T-helper 9 cell (primary cell): Measurements from ENCODE around the gene PSMD14.
"Not testable (repeated sequence)": the region's sequence is repeated elsewhere in the genome, so short reads cannot be mapped to it uniquely, and the experiment has no call there.

Experiments
- DNase-seq: peaks from one replicate; pipeline ENCODE4 v3.0.0-alpha.2; 2020

PSMD14 gene

DNA sequence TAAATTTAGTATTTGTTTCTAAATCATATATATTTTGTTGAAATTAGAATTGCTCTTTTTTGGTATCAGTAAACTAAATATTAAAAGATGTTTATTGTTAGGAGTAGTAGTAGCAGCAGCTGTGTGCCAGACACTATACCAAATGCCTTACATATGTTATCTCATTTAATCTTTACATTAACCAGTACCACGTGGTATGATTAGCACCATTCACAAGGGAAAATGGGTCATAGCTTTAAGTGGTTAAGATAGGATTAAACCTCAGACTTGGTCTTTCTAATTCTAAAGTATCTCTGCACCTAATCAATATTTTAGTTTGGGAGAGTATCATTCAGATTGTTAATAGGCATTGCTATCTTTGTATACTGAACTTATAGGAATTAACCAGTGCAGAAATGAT, 29.0 kb downstream of the PSMD14 start:
- DNase-seq = no peak

DNA sequence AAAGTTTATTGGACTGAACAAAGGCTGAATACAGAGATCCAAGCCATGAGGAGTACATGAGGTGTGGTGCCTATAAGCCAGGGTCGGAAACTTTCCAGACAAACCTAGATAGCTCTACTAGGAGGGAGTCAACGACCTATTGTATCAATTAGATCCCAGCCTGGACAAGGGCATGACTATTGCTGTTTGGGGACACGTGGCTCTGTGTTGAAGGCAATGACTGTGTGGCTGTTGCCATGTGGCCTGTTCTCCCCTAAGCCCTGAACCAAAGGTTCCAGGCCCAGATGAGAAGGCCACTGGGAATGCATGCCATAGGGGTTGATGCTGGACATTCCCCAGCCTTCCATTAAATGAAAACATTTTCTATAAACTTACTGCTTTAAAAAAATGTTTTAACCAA, 31.3 kb downstream of the PSMD14 start:
- DNase-seq = not testable (repeated sequence)

DNA sequence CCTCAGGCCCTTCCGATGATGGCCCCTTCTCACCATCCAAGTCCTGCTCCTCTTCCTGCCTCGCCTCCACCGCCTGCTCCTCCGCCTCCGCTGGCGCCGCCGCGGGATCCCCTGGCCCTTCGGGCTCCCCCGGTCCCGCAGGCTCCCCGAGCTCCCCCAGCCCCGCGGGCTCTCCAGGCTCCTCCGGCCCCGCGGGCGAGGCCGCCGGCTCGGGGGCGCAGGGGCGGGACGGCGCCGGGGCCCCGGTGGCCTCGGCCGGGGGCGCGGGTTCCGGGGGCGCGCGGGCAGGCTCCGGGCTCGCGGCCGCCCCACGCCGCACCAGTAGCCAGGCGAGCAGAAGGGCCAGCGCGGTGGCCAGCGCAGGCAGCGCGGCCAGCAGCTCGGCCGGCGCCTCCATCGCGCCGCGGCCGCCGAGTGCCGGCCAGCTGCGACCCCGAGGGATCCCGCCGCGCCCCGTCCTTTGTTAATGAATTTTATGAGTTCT, 32.7 kb downstream of the PSMD14 start:
- DNase-seq = not testable (repeated sequence)

DNA sequence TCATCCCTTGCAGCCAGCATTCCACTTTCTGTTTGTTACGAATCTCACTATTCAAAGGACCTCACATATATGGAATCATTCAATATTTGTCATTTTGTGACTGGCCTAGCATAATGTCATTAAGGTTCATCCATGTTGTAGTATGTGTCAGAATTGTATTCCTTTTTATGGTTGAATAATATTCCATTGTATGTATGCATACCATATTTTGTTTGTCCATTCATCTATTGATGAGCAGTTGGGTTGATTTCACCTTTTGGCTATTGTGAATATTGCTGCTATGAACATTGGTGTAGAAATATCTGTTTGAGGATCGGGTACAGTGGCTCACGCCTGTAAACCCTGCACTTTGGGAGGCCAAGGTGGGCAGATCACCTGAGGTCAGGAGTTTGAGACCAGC, 35.0 kb downstream of the PSMD14 start:
- no peak for DNase-seq

DNA sequence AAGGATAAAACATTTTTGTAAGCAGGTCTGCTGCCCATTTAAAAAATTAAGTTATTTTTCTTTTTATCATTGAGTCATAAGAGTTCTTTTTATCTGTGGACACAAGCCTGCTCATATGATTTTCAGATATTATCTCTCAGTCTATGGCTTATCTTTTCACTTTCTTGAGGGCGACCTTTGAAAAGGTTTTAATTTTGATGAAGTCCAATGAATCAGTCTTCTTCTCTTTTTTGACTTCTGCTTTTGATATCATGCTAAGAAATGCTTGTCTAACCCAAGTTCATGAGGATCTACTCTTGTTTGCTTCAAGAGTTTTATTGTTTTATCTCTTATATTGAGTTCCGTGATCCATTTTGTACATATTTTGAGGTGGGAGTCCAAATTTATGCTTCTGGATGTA, 36.5 kb downstream of the PSMD14 start:
- DNase-seq = no peak

DNA sequence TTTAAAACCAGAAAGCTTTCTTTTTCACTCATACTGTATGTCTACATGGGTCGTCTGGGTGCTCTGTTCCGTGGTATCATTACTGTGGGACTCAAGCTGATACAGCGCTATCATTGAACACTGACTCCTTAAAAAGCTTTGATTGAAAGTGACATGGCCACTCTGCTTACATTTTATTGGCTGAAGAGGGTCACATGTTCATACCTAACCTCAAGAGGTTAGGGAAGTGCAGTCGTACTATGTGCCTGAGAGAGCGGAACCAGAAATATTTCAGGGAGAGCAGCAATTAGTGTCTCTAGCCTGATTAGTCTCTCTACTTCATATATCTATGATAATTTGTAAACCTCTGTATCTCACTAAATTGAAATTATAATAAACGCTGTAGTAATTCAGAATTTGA, 43.5 kb downstream of the PSMD14 start:
- DNase-seq = no peak

DNA sequence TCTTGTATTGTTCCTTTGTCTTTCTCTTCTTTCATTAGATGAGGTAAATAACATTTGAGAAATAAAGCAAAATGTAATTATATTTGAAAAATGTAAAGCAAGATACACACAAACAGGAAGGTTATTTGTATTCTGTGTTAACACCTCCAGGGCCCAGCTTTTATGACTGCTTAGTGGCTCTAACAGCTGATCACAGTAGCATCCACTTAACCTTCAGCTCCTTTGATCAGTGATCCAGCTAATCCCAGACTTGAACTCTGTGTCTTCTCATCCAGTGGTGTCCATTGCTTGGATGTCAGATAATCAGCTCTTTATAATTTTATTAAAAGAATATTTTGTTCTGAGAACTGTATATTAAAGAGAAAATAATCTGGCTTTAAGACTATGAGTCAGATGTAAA, 44.5 kb downstream of the PSMD14 start:
- no peak for DNase-seq

DNA sequence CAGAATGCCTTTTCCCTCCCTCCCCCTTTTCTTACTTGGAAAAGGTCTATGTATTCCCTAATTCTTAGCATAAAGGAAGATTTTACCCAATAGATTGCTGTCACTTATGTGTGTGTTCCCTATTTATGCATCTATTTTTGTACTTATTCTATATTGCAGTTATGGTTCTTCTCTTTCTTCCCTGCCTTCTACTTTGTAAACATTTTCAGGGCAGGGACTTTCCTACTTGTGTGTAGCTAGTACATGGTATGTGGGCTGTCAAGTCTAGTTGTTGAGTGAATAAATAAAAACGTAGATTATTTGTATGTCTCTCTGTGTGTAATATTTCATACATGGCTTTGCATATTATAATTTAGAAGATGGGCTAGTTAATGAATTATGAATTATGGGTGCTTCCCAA, 45.3 kb downstream of the PSMD14 start:
- no peak for DNase-seq

DNA sequence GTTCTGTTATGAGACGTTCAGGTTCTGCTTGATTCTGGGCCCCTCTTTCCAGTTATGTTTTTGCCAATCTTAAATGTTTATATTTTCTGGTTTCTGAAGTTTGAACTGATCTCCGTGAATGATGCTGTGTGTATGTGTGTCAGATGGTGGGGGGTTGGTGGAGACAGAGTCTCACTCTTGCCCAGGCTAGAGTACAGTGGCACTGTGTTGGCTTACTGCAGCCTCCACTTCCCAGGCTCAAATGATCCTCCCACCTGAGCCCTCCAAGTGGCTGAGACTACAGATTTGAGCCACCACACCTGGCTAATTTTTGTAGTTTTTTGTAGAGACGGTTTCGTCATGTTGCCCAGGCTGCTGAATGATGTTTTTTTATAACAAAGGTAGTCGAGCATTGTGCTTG, 45.9 kb downstream of the PSMD14 start:
- DNase-seq = no peak

DNA sequence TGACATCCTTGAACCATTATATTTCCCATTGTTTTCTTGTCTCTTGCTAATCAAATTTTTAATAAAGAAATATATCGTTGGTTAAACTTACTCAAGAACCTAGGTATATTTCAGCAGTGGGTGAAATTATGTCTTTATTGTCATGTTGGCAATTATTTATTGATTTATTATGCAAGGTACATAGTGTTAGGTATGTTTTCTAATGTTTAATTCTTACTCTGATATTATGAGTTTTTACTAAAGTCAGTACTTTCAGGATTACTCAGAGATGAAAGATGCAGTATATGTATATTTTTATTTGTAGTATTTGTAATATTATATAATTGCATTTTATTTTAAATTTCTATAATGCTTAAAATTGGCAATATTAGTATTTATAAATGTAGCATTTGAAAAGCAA, 46.9 kb downstream of the PSMD14 start:
- DNase-seq = no peak

DNA sequence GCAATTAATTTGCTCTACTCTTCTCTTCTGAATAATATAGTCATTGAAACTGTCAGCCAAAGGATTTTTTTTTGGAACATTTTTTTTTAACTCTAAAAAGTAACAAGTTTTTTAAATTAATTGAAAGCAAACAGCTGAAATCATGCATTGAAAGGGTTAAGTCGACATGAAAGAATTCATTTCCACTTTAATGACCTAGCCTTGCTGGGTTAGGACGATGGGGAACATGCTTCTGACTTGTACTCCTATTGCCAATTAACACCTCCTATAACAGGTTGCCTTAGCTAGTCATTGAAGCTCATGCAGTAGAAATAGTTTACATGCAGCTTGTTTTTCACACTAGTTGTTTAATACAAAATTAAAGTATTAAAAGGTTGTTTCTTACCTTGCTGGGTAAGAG, 47.8 kb downstream of the PSMD14 start:
- no peak for DNase-seq

DNA sequence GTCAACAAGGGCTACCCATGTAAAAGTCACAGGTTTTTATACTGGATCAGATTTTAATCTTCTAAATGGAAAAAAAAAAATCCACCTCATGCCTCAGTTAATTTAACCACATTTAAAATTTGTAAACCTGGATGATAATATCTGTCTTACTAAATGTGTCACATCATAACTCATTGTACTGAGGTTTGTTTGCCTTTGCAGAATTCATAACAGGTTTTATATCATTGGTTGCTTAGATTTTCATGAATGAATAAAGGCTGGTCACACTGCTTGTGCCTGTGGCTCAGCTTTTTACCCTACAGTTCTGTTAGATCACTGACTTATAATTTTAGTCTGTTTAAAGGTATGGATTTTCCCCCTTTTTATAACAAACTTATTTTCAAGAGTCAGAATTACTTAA, 48.9 kb downstream of the PSMD14 start:
- no peak for DNase-seq

DNA sequence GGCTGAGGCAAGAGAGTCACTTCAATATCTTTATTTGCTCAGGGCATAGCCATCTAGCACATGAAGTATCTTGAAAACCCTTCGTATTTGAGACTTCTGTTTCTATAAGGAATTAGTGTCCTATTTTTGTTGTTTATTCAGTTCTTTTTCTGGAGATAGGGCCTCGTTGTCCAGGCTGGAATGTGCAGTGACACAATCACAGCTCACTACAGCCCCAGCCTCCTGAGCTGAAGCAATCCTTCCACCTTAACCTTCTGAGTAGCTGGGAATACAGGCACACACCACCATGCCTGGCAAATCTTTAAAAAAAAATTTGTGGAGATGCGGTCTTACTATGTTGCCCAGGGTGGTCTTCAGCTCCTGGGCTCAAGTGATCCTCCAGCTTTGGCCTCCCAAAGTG, 50.6 kb downstream of the PSMD14 start:
- DNase-seq = no peak

DNA sequence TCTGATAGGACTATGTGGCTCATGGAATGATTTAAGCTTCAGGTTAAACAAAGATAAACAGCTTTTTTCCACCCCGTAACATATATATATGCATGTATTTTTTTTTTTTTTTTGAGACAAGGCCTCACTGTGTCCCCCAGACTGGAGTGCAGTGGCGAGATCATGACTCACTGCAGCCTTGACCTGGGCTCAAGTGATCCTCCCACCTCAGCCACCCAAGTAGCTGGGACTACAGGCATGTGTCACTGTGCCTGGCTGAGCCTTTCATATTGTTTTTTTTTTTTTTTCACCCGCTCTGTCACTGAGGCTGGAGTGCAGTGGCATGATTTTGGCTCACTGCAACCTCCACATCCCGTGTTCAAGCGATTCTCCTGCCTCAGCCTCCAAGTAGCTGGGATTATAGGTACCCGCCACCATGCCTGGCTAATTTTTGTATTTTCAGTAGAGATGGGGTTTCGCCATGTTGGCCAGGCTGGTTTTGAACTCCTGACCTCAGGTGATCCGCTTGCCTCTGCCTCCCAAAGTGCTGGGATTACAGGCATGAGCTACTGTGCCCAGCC, 52.0 kb downstream of the PSMD14 start:
- DNase-seq = not testable (repeated sequence)

DNA sequence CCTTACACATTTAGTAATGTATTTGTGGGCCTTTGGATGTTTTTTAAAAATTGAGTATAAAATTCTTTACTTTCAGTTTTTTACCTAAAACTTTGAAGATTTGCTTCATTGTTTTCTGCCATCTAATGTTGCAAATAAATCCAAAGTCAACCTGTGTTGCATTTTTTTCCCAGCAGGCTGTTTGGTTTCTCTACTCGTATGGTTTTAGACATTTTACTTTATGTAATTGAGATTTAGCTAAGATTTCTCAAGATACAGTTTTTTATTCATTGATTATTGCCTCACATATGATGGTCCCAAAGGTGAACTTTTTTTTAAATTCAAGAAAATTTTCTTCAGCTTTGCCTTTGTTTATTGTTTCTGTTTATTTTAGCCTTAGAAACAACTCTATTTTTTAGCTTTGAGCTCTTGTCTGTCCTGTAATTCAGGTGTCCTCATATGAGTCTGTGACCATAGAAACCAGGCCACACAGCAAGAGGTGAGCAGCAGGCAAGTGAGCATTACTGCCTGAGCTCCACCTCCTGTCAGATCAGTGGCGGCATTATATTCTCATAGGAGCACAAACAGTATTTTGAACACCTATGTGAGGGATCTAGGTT, 54.4 kb downstream of the PSMD14 start:
- no peak for DNase-seq

DNA sequence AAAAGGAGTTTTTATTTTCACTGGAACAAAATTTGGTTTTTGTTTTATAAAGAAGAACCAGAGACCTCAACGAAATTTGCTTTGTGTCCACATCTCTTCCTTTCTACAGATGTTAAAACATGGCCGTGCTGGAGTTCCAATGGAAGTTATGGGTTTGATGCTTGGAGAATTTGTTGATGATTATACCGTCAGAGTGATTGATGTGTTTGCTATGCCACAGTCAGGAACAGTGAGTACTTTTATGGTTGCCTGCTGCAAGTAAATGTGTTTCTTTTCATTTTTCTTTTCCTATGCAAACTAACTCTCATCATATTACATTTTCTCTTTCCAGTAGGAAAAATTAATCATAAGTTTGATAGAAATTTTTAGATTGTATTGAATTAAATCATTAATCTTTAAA, 59.5 kb downstream of the PSMD14 start:
- no peak for DNase-seq

DNA sequence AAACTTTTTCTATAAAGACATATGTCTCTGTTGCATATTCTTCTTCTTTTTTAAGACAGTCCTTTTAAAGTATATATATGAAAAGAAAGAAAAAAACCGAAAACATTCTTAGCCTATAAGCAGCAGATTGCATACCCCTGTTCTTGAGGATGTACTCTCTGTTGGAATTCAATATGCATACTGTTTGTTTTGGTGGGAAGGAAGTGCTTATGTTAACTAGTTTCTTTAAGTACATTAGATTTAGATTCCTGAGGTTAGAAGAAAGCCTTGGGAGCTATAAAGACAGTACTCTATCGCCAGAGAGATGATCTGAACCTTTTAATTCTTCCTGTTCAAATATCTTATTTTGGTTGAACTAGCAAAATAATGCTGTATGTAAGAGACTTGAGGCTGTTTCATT, 61.1 kb downstream of the PSMD14 start:
- no peak for DNase-seq

DNA sequence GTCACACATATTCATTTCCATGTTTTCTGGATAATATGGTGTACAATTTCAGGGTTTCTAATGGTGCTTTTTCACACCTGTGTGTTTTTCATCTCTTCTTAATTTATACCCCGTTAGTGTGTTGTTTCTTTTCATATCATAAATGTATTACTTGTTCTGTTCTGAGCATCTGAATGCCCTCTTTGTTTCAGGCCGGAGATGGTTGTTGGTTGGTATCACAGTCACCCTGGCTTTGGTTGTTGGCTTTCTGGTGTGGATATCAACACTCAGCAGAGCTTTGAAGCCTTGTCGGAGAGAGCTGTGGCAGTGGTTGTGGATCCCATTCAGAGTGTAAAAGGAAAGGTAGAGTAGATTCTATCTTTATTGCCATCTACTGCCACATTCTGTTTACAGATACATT, 62.8 kb downstream of the PSMD14 start:
- no peak for DNase-seq

DNA sequence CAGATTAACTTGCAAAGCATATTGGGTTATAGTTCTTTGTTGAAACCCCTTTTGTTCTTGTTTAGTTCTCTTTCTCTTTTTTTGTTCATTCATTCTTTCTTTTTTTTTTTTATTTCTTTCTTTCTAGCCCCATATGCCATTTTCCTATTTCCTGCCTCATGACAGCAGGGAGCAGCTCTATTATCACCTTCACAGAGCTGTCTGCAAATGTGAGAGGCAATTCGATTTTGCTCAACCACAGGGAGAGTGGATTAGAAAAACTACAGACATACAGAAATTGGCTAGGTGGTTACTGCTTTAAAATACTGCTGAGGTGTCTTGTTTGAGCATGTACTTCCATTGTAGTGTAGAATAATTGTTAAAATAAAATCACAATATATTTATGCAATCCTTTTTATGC, 63.6 kb downstream of the PSMD14 start:
- DNase-seq = no peak

DNA sequence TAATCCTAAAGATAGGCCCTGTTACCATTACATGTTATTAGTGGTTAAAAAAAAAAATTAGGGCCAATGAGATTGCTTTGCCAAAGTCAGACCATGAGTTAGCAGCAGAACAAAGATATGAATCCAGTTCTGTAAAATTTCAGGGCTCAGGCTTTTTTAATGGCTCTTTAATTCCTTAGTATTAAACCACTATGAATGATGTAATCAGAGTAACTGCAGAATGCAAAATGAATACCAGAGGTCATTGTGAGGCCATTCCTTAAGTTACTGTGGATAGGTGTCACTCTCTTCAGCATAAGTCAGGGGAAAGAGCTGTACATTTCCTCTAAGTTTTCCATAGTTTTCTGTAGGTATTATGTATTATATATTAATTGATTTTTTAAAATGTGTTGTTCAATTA, 65.7 kb downstream of the PSMD14 start:
- no peak for DNase-seq

DNA sequence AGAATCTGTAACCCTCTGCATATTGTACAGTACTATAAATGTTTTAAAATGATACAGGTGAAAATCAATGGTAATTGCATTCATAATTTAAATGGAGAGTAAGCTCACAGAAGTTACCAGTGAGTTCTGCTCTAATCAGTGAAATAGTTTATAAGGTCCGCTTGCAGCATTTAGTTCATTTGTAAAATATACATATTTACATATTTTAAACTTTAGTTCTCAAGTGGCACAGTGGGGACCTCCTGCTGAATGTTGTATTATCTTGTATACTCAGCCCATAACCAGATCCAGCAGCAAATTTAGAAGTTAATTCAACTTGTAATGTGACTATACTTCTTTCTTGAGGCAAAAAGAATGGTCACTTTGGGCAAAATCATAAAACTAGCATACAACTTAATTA, 66.2 kb downstream of the PSMD14 start:
- no peak for DNase-seq

DNA sequence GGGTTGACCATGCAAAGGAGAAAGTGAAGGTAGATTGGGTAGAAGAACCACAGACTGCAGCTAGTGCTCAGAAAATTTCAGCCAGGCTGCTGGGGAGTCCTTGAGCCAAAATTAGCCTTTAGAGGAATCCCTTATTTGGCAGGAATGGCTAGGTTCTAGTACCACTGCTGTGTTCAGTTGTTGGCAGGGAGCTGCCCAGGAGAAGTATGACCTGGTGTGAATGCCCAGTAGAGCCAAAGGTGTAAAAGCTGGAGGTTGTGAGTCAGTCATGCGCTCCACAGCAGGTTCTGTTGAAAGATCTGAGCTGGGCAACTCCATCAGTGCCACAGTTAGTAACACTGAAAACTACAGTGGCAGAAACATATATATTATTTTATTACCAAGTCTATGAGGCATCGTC, 71.5 kb downstream of the PSMD14 start:
- no peak for DNase-seq

DNA sequence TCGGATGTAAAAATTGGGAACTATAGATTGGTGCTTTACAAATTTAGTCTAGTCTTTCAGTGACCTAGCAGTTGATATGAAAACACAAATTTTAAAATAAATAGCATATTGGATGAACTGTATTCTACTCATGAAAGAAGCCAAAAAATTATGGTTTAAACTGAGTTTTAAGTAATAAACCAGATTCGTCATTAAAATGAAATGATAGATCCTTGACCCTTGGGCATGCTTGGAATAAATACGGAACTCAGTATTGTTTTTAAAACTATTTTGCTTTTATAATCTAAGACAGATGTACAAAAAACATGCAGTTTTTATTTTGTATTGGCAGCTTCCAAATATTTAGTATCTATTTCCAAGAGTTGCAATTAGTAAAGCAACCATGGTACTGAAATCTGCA, 73.3 kb downstream of the PSMD14 start:
- DNase-seq = no peak

DNA sequence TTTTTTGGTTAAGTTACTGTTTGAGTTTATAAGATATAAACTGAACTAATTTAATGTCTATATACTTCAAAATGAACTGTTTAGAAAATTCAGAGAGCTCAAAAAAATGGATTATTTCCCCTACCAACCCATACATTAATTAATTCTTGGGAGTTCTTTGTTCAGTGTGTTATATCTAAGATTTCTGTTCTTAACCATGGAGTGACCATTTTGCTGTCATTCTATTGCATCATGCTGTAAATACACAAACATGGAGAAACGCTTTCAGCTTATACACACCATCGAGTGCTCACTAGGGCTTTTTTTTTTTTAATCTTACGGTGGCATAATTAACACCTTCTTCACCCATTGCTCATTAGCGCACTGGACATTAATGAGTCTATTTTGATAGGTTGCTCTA, 74.5 kb downstream of the PSMD14 start:
- no peak for DNase-seq

DNA sequence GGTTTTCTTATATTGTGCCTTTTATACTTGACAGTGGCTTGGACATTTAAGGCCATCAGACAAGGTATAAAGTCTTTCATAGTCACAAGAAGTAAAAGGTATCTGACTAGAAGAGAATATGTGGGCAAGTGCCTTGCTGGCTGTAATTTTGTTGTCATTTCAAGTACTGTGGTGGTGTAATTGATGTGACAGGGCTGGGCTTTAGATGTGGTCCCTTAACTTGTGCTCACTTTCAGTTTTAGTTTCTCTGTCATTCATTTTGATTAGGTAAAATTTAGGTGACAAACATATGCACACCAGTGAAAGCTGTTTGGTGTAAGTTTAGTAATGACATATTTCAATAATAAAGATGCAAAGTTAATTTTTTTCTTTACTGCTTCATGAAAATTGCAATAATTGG, 76.6 kb downstream of the PSMD14 start:
- no peak for DNase-seq
